Hepatocyte (in vitro differentiated cells): ENCODE results near the gene ALPK3.

ENCODE experiments used
- EZH2 ChIP-seq: fragments of 200-600 bp; sonication (generic); IDR thresholded peaks from 2 replicates; pipeline ENCODE4 v1.6.1; 2016; ENCODE audit warnings: antibody characterized with exemption, mild to moderate bottlenecking, borderline replicate concordance
- EZH2phosphoT487 ChIP-seq: fragments of 200-600 bp; sonication (generic); IDR thresholded peaks from one replicate; pipeline ENCODE4 v1.6.1; 2018; ENCODE audit warnings: antibody characterized with exemption, mild to moderate bottlenecking, low read depth, moderate library complexity; ENCODE audit not compliant: unreplicated experiment, severe bottlenecking
- TF ChIP-seq, protein P1 (sequence below): fragments of 200-600 bp; sonication (generic); IDR thresholded peaks from 2 replicates; pipeline ENCODE4 v1.5.1; 2016; ENCODE audit warnings: antibody characterized with exemption, mild to moderate bottlenecking; ENCODE audit not compliant: poor library complexity

DNA sequence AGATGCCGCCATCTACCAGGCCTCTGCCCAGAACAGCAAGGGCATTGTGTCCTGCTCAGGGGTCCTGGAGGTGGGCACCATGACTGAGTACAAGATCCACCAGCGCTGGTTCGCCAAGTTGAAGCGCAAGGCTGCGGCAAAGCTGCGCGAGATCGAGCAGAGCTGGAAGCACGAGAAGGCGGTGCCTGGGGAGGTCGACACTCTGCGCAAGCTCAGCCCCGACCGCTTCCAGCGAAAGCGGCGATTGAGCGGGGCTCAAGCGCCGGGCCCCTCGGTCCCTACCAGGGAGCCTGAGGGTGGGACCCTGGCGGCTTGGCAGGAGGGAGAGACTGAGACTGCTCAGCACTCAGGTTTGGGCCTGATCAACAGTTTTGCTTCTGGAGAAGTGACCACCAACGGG lies 22.6 kb downstream of the ALPK3 start:
- TF ChIP-seq EZH2 (no peak), EZH2phosphoT487 (no peak)
- TF ChIP-seq, protein P1, sequence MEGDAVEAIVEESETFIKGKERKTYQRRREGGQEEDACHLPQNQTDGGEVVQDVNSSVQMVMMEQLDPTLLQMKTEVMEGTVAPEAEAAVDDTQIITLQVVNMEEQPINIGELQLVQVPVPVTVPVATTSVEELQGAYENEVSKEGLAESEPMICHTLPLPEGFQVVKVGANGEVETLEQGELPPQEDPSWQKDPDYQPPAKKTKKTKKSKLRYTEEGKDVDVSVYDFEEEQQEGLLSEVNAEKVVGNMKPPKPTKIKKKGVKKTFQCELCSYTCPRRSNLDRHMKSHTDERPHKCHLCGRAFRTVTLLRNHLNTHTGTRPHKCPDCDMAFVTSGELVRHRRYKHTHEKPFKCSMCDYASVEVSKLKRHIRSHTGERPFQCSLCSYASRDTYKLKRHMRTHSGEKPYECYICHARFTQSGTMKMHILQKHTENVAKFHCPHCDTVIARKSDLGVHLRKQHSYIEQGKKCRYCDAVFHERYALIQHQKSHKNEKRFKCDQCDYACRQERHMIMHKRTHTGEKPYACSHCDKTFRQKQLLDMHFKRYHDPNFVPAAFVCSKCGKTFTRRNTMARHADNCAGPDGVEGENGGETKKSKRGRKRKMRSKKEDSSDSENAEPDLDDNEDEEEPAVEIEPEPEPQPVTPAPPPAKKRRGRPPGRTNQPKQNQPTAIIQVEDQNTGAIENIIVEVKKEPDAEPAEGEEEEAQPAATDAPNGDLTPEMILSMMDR = no peak
